LoVo (cell line): ENCODE results near the gene WAS.
"Not testable (repeated sequence)": the region's sequence is repeated elsewhere in the genome, so short reads cannot be mapped to it uniquely, and the experiment has no call there.

Experiments used
- DNase-seq: peaks from one replicate; pipeline ENCODE4 v3.0.0-alpha.2; 2016; ENCODE audit warnings: low spot score

Gene WAS

GRCh38 chrX:48683411-48683982, at the start of gene WAS:
TSS of gene WAS (plus strand) at chrX:48683799. CDS start at chrX:48683854, 55 bp downstream.
- DNase-seq, result no peak

- DNase-seq, result no peak
Measured at GRCh38 chrX:48636301-48636700, 47.3 kb upstream of the WAS start.

GRCh38 chrX:48636776-48637175, 46.8 kb upstream of the WAS start:
- DNase-seq, result no peak

GRCh38 chrX:48645669-48646068, 37.9 kb upstream of the WAS start:
- DNase-seq, result no peak

- no peak for DNase-seq
Measured at GRCh38 chrX:48648336-48648751, 35.3 kb upstream of the WAS start.

GRCh38 chrX:48649102-48649501, 34.5 kb upstream of the WAS start:
- DNase-seq, result no peak

- not testable (repeated sequence) for DNase-seq
Measured at GRCh38 chrX:48652055-48652579, 31.5 kb upstream of the WAS start.

GRCh38 chrX:48654746-48655145, 28.9 kb upstream of the WAS start:
- not testable (repeated sequence) for DNase-seq

GRCh38 chrX:48659686-48660085, 23.9 kb upstream of the WAS start:
- not testable (repeated sequence) for DNase-seq

GRCh38 chrX:48663241-48663640, 20.4 kb upstream of the WAS start:
- DNase-seq, result no peak

GRCh38 chrX:48664156-48664555, 19.4 kb upstream of the WAS start:
- DNase-seq, result no peak

GRCh38 chrX:48665991-48666390, 17.6 kb upstream of the WAS start:
- no peak for DNase-seq

- DNase-seq, result no peak
Measured at GRCh38 chrX:48666649-48667048, 16.9 kb upstream of the WAS start.

- DNase-seq, result no peak
Measured at GRCh38 chrX:48667509-48667908, 16.1 kb upstream of the WAS start.

GRCh38 chrX:48668187-48668586, 15.4 kb upstream of the WAS start:
- DNase-seq, result not testable (repeated sequence)

GRCh38 chrX:48676106-48676892, 7.3 kb upstream of the WAS start:
- peak; percentile 84 for DNase-seq

GRCh38 chrX:48676893-48677270, 6.7 kb upstream of the WAS start:
- DNase-seq, result no peak

- DNase-seq, result no peak
Measured at GRCh38 chrX:48677516-48677915, 6.1 kb upstream of the WAS start.

- not testable (repeated sequence) for DNase-seq
Measured at GRCh38 chrX:48680467-48680866, 3.1 kb upstream of the WAS start.

GRCh38 chrX:48680925-48681324, 2.7 kb upstream of the WAS start:
- not testable (repeated sequence) for DNase-seq

- DNase-seq, result no peak
Measured at GRCh38 chrX:48681539-48682183, 1.9 kb upstream of the WAS start.

- DNase-seq, result not testable (repeated sequence)
Measured at GRCh38 chrX:48682795-48683194, 804 bp upstream of the WAS start.

GRCh38 chrX:48684134-48684533, 535 bp downstream of the WAS start:
- no peak for DNase-seq
